NCI-H2107 treated with DMSO at 0.1 percent for 48 hours (cell line): ENCODE results near the gene IL11.

Source experiments
- DNase-seq: peaks from one replicate; lab custom pipeline; 2025; ENCODE audit not compliant: unreplicated experiment; lab: John Stamatoyannopoulos, UW

IL11 gene

DNA sequence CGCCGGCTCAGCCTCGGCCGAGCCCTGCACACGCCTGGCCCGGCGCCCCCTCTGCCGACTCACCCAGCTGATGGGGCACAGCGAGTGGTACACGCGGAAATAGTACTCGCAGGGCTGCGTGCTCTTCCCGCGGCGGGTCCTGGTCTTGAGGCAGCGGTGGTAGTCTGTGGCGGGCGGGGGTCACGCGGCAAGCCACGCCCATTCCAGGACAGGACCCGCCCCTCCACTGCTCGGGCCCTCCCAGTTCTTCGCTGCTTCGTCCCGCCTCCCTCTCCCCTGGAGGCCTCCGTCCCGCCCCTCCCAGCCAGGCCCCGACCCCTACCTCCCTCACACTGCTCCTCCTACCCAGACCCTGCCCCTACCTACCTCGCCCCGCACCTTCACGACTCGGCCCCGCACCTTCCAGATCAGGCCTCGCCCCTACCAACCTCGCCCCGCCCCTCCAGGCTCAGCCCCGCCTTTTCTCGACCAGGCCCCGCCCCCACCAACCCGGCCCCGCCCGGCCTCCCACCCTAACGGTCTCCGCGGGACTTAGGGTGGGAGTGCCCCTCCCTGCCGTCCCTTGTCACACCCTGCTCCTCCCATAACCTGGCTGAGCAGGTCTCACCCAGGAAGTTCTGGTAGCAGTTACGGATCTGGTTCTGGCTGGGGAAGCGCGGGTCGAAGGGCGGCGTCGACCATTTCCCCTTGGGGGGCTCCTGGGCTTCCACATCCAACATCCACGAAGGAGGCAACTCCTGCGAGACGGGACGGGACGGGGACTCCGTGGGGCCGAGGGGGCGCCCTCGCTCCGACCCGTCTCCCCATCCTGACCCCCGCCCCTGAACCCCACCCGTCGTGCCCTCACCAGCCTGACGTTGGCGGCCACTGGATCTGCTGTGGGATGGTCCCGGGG is 16.2 kb downstream of the IL11 start:
- DNase-seq: no peak

DNA sequence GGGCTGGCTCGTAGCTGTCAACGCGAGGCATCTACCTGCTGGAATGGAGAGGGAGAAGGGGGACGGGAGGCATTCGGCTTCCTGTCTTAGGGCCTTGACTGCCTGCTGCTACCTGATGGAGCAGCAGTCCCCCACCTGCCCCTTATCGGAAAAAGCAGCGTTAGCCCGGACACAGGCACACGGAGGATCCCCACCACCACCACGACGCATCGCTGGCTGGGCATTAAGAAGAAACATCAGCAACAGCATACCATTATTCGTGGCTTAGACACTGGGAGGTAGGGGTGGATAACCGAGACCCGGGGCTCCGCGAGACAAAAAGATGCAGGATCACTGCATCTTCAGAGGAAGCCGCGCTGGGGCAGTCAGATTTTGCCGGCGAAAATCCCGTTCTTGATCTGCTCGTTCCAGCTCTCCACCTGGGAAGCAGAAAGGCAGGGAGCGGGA is 16.9 kb downstream of the IL11 start:
- DNase-seq: no peak

DNA sequence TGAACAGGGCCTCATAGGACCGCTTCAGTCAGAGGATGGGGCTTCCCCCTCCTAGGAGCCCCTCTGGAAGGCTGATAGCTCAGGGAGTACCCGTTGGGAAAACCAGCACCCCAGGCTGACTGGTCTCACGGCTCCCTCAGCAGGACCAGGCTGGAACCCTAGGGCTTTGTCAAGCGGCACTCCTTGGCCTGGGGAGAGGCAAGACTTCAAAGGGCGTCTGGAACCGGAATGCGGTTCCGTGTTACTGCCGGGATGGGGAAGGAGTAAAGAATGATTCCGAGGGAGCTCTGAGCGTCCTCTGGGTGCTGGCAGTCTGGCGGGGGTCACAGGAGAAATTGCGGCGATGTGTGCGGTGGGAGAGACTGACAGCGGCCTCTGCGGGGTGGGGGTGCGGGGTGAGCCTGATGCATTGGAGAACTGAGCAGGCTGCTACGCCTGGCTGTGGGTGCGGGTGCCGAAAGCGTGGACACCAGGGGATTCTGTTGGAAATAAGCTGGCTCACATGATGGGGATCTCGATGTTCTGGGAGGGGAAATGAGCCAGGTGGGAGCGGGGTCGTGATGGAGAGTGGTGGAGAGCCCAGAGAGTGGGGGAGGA is 17.6 kb downstream of the IL11 start:
- DNase-seq: no peak

DNA sequence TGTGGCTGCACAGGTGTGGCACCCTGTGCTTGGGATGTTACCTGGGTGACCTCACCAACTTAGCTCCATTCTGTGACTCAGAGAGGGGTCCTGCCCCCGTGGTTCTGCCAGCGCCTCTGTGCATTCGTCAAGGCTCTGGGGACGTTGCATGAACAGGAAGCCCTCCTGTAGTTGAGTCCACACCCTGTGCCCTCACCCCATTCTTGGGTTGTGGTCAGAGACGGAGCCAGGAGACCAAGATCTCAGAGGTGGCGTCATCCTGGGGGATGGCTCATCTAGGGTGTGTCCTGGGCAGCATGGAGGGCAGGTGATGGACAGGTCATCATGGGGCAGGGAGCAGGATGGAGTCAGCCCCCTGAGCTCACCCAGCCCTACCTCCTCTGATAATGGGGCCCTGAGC is 18.2 kb downstream of the IL11 start:
- no peak for DNase-seq

DNA sequence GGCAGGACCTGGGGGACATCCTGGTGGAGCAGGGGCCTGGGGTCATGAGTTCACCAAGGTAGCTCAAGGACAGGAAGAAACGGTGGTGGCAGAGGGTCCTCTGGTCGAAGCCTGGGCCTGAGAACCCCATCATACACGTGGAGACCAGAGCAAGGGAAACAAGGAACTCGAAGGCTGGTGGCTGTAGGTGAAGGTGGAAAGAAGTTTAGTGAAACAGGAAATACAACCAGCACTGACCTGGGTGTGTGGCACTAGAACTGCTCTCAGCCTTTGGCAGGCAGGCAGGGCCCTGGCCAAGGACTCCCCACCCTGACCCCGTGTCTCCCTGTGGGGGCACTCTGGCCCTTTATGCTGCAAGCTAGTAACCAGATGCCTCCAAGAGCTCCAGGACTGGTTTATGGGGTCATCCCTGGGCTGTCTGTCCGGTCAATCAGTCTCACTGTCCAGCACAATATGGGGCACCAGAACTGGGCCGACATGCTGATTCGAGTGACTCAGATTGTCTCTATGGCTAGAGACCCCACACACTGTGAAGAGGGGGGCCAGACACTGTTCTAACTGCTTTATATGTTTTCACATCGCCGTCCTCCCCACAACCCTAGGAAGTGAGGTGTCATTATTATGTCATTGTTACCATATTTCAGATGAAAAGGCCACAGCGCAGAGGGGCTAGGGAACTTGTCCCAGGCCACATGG is 19.5 kb downstream of the IL11 start:
- no peak for DNase-seq

DNA sequence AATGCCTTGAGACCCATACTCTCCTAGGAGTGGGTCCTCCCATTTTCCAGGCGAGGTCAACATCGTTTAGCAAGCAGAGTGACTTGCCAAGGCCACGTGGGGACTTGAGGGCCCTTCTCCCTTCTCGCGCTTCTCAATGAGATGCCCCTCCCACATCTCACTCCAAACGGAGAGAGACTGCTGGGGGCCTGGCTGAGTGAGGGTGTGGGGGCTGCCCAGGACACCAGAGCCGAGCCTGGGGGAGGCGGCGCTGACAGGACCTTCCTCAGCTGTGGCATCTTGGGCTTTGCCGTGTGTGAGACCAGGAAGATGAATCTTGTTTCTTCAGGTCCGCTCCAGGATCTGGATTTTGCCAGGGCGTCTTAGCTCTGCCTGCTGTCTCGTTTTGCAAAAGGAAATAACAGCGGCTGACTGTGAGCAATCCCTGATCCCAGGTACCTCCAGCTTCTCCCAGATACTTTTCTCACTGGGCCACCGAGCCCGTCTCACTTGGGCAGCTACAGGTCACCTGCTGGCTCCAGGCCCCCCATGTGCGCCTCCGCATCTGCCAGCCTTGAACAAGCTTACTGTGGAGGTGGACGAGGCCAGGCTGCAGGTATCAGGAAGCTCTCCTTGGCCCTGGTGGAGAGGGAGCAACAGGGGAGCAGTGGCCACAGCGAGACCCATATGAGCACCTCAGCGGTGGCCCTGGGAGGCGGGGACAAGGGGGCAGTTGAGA is 21.8 kb downstream of the IL11 start:
- no peak for DNase-seq

DNA sequence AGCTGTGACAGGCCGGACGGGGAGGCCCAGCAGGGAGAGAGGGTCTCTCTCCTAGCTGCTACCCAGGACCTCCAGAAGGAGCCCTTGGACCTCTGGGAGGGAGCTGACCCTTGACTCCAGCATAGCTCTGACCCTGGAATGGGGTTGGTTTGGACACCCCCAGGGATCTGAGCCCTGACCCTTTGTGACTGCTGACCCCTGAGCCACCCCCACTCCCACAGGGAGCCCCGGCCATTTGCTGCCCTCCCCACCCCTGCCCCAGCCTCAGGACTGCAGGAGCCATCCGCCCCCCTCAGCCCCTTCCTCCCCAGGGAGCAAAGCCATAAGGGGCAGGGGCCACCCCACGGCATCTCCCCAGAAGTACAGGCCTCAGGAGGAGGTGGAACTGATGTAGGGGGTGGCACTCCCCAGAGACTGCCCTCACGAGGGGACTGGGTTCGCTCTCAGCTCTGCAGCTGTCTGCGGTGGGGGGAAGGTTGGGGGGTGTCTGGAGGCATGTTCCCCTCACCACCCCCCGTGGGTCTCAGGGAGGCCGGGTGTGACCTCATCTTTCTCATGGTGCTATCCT is 22.7 kb downstream of the IL11 start:
- DNase-seq: no peak

DNA sequence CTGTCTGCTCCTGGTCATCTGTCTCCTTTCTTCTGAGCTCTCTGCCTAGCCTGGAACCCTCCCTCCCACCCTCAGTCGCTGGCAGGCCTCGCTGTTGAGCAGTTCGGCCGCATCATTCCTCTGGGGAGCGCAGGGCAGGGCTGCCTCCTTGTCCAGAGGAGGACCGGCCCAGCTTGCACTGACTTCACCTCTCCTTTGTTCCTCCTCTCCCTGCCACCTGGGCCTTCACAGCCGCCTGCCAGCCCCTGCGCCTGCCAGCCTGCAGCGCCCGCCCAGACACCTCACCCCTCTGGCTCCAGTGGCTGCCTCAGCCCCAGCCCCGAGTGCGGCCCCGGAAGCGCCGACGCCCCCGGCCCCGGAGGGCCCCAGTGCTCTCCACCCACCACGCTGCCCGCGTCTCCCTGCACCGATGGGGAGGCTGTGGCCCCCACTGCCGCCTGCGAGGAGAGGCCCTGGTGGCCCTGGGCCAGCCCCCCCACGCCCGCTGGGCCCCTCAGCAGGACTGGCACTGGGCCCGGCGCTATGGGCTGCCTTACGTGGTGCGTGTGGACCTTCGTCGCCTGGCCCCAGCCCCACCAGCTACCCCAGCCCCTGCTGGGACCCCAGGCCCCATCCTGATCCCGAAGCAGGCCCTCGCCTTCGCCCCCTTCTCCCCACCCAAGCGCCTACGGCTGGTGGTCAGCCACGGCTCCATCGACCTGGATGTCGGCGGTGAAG is 23.4 kb downstream of the IL11 start:
- no peak for DNase-seq

DNA sequence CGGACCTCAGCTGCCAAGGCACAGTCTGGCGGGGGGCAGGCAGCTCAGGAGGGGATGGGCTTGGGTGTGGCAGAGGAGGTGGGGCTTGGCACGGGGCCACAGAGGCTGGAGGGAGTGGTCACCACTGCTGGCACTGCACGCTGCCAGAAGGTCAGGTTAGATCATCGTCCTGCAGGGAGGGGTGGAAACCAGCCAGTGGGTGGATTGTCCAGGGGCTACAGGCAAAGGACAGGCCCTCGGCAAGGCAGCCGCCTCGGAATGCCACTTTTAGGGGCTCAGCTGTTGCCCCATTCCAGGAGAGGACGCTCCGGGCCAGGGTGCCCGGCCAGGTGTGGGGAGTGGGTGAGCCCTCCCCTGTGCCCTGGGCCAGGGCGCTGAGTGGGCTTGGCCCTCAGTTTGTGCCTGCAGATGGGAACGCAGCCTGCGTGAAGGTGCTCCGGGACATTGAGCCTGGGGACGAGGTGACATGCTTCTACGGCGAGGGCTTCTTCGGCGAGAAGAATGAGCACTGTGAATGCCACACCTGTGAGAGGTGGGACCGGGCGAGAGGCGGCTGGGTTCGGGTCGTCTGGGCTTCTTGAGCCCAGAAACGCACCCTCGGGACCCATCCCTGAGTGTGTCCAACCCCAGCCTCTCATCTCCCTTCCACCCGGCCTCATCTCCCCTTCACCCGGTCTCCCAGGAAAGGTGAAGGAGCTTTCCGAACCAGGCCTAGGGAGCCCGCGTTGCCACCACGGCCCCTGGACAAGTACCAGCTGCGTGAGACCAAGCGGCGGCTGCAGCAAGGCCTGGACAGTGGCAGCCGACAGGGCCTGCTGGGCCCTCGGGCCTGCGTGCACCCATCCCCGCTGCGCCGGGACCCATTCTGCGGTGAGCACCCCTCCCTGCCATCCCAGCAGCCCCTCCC is 24.2 kb downstream of the IL11 start:
- no peak for DNase-seq

DNA sequence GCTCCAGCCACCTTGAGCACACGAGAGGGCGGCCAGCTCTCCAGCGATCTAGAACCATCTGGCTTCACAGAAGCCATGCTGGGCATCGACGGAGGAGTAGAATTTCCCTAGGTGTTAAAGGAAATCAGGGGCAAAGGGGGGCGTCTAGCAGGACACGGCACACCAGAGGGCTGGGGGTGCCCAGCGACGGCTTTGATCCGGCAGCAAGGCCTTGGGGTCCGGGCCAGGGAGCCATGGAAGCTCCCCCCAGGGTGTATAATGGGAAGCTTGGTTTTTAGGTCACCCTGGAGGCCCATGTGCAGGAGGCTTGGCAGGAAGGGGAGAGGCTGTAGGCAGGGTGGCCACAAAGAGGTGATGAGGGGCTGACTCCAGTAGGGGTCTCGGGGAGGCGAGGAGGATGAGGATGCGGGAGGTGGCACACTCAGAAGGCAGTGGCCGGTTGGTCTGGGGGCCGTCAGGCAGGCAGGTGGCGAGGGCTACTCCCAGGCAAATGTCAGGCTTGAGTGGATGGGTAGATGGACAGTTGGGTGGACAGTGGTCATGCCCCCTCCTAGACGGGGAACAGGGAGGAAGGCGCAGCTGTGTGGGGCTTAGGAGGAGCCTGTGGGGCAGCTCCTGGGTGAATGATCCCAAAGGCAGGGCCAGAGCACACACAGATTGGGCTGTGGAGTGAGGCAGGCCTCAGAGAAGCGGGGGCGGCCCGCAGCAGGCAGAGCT is 25.0 kb downstream of the IL11 start:
- DNase-seq: no peak

DNA sequence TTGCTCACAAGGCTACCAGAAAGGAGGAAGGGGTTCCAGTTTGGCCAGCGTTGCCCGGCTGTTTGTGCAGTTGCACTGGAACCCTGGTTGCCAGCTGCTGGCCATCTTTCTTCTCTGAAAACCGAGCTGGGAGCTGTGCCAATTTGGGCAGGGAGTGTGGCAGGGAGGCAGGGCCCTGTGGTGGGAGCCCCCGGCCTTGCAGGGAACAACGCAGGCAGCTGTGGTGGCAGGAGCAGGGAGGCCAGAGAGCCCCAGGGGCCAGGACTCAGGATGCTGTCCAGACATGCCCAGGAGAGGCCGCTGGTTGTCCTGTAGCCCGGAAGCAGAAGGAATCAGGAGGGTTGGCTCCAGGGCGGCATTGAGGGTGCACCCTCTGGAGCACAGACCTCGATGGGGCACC is 25.8 kb downstream of the IL11 start:
- no peak for DNase-seq

DNA sequence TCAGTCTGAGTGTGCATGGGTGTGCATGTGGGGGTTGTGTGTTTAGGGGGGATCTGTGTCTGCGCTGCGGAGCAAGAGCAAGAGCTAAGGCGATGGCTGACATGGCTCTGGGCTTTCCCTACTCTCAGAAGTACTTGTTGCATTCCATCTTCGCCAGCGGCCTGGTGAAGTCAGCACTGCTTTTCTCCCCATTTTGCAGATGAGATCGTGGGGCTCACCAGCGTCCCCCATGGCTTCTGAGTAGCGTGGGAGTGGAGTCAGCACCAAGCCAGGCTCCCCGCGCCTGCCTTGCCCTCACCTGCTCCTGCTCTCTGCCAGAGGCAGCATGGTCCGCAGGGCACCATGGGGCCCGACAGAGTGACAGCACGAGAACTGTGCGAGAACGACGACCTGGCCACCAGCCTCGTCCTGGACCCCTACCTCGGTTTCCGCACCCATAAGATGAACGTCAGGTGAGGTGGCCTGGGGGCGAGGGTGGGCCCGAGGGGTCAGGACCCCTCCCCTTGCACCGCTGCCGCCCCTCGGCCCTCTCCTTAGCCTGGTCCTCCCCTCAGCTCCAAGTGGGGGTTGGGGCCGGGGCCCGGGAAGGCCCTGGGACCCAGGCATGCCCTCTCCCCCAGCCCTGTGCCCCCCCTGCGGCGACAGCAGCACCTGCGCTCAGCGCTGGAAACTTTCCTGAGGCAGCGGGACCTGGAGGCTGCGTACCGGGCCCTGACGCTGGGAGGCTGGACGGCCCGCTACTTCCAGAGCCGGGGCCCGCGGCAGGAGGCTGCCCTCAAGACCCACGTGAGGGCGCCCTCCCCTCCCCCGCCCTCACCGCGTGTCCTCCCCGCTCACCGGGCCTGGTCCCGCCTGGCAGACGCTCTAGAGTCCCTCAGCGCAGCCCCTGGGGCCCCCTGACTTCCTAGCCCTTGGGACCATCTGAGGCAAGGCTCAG is 28.4 kb downstream of the IL11 start:
- no peak for DNase-seq

DNA sequence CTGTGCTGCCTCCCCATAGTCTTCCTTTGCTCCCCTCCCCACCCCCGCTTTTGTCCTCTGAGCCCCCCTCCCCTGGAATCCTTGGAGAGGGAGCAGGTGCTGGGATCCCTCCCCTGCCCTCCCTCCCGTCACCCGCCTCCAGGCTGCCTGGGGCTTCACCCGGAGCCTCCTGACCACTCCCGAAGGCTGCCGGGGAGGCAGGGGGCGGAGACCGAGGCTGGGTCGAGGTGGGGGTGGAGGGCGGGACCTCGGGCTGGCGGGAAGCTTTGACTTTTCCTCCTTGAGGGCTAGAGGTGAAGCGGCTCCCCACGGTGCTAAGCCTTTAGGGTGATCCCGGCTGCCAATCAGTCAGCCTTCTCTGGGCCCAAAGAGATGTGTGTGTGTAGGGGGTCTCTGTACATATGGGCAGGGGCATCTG is 29.1 kb downstream of the IL11 start:
- peak; percentile 83 for DNase-seq

DNA sequence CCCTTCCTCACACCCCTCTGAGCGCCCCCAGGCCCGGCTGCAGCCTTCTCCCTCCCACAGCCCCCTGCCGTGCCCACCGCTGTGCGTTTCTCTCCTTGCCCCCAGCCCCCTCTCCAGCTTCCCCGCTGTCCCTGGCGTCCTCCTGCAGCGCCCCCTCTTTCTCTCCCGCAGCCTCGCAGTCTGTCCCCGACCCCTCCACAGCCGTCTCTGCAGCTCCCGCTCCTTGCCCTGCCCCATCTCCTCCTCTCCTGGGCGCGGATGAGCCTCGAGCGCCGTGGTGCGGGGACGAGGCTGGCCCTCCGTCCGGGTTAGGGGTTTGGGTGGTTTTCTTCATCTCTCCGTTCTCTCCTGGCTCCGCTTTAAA is 29.5 kb downstream of the IL11 start:
- DNase-seq: peak; percentile 80

DNA sequence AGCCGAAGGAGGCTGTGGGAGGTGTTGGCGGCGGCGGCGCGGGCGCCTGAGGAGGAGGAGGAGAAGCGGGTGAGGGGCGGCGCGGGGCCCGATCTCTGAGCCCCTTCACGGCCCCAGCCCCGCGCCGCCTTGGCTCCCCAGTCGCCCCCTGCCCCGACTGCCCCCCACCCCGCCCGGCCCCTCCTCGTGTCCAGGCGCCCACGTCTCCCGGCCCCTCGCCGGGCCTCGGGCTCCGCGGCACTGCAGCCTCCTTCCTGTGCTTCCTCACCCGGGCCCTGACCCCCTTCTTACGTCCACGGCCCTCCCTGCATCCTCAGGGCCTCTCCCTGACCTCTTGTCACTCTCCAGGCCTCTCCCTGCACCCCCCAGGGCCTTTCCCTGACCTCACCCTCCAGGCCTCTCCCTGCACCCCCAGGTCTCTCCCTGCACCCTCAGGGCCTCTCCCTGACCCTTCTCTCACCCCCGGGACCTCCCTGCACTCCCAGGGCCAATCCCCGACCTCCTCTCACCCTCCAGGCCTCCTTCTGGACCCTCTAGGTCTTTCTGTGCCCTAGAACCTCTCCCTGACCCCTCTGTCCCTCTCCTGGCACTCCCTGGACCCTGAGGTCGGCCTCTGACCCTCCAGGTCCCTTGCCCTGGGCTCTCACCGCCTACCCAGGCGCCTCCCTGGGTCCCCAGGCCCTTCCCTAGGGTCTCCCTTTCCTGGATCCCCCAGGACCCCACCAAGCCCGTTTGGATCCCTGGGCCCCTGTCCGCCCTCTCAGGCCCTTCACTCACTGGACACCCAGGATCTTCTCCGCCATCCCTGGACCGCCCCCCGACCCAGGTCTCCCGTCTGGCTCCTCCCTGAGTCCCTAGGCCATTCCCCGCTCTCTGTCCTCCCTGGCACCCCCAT is 30.1 kb downstream of the IL11 start:
- DNase-seq: no peak

DNA sequence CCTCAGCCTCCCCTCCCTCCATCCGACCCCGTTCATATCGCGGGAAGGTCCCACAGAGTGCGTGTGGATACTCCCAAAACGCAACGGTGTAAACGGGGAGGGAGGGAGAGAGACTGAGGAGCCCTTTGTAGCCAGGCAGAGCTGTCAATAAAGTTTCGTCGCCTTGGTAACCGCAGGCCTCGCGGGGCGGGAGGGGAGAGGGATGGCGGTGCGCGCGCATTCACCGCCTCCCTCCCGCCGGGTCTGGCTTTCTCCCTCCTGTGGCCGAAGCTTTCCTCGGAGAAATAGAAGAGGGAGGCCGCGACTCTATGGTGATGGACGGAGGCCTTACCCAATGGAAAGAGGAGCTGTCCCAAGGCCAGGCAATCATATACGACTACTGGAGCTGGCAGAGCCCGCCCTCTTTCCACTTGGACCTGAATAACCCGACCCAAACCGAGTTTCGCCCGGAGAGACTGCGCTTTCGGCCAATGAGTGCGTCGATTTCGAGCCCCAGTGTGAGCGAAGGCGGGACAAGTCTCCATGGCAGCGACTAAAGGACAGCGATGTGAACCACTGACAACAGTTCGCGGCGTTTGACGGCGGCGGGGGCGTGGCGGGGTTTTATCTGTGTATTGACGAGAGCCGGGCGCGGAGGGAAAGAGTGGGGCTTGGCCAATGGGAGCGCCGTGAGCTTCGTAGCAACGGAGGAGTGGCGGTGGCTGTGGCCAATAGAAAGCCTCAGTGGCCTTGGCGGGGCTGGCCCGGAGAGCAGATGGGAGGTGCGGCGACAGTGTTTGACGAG is 31.0 kb downstream of the IL11 start, which contains the start of gene KMT5C:
Gene KMT5C, plus strand, starts transcription at position 772 of the 784 bp plus-strand sequence. CDS start 2,061 bp downstream, outside the sequence.
- DNase-seq: peak; percentile 99
